Measurements from ENCODE around the gene SPTLC1. TPM values are rescaled to one million over a fixed set of nuclear protein-coding genes. Genes with fewer than 3 reads are reported as not detected.

Gene SPTLC1
- total and polyA plus RNA-seq, 2 of the 8 experiments (the other 6 are each of a cell fraction or from before 2014, with no cell fraction given), result 34.2 to 62.1 TPM

- Histone ChIP-seq H2BK120ac (replicated peaks; ENCODE audit: low read depth, low read length) (no peak overlapping the region), H3K79me2 (ENCODE audit: control insufficient read depth in 1 of 2, insufficient read depth in 2 of 2, low read length in 2 of 2) (no peaks in the 10 kb centered on the region), H3K18ac (ENCODE audit: extremely low read depth, low read length) (no peak overlapping the region), H4K5ac (ENCODE audit: insufficient read length, low read depth, low read length) (no peak overlapping the region), H3K4me3 (ENCODE audit: extremely low read depth in 1 of 4, insufficient read depth in 2 of 4, low read depth in 3 of 4, low read length in 4 of 4) (no peak overlapping the region), H3K4ac (replicated peaks; ENCODE audit: insufficient read length, low read depth, low read length) (no peak overlapping the region), H2AFZ (ENCODE audit: low read length) (no peak overlapping the region), H3K9ac (replicated peaks in 1 of 4; ENCODE audit: extremely low read depth in 1 of 4, low read depth in 3 of 4, low read length in 3 of 4) (no peak overlapping the region), H2BK15ac (ENCODE audit: low read length) (no peak overlapping the region), H3K79me1 (ENCODE audit: low read depth, low read length) (no peaks in the 10 kb centered on the region), H2BK12ac (ENCODE audit: low read depth, low read length) (no peak overlapping the region), H2AK5ac (ENCODE audit: low read depth, low read length) (no peak overlapping the region), H3K36me3 (ENCODE audit: control insufficient read depth in 2 of 4, insufficient read depth in 4 of 4, low read length in 3 of 4) (peaks cover 5 to 42% (median 20%) of the 10 kb centered on the region in 4 experiments; a peak in 5 of 8 replicates), H3K27me3 (replicated peaks in 1 of 4; ENCODE audit: control insufficient read depth in 3 of 4, extremely low read depth in 1 of 4, insufficient read depth in 3 of 4, low read length in 3 of 4) (no peaks in the 10 kb centered on the region), H3K27ac (ENCODE audit: low read depth, low read length) (no peak overlapping the region), H2BK5ac (ENCODE audit: low read depth, low read length) (no peak overlapping the region), H3K23ac (ENCODE audit: insufficient read length) (no peak overlapping the region), H3K4me2 (ENCODE audit: insufficient read depth in 1 of 2, low read depth in 2 of 2, low read length in 2 of 2) (no peak overlapping the region), H4K91ac (replicated peaks; ENCODE audit: insufficient read length, low read length) (no peak overlapping the region), H4K8ac (ENCODE audit: extremely low read depth, insufficient read depth, low read length) (no peak overlapping the region), H3K56ac (replicated peaks; ENCODE audit: insufficient read length, low read depth, low read length) (no peak overlapping the region), H3K23me2 (ENCODE audit: low read depth, low read length) (no peaks in the 10 kb centered on the region), H3K4me1 (replicated peaks in 1 of 4; ENCODE audit: control insufficient read depth in 3 of 4, insufficient read depth in 4 of 4, low read length in 3 of 4) (no peaks in the 10 kb centered on the region), H3K9me3 (ENCODE audit: insufficient read depth in 2 of 2, low read depth in 1 of 2, low read length in 1 of 2) (no peaks in the 10 kb centered on the region), H3K14ac (ENCODE audit: insufficient read length) (no peak overlapping the region), H2BK20ac (ENCODE audit: low read length) (no peak overlapping the region), H4K20me1 (replicated peaks in 1 of 2; ENCODE audit: control insufficient read depth in 1 of 2, insufficient read depth in 2 of 2, low read length in 2 of 2) (peaks cover 0 to 5% of the 10 kb centered on the region in 2 experiments)
- ChIA-PET POLR2A (ENCODE audit: partially characterized antibody) (no interaction called here), CTCF (ENCODE audit: partially characterized antibody) (interaction anchor here (0.6 to 1.6 kb wide), 3 partner anchors 17 to 276 kb away, joined by 3 to 6 read pairs (median 3); no protein-coding TSS in a partner anchor)
- no peak for FAIRE-seq
- no peak for DNase-seq (ENCODE audit: low read depth in 1 of 2, low spot score in 2 of 2)
- WGBS, 2 experiments (ENCODE audit: extremely low coverage in 1 of 2, insufficient coverage in 1 of 2, insufficient read length in 1 of 2, insufficient replicate concordance in 2 of 2, low coverage in 1 of 2, low lambda C conversion rate in 2 of 2, missing lambda C conversion rate in 1 of 2), result 92% methylated on average over 5 of the region's 5 CpGs; no CpG with 5 or more reads in 1 of the 2 experiments
- no peak for TF ChIP-seq ASH2L (IDR thresholded peaks at IDR 0.05; ENCODE audit: low read length)
- TF ChIP-seq MAX (IDR thresholded peaks at IDR 0.05), result no peak
- no peak for TF ChIP-seq YY1 (IDR thresholded peaks at IDR 0.05; ENCODE audit: low read depth, low read length)
- TF ChIP-seq BRCA1 (IDR thresholded peaks at IDR 0.05; ENCODE audit: low read depth, low read length), result no peak
- no peak for TF ChIP-seq KDM4A (IDR thresholded peaks at IDR 0.05; ENCODE audit: low read depth, low read length, severe bottlenecking)
- TF ChIP-seq GTF2F1 (IDR thresholded peaks at IDR 0.05; ENCODE audit: borderline replicate concordance, low read depth, low read length), result no peak
- TF ChIP-seq NANOG (IDR thresholded peaks at IDR 0.05; ENCODE audit: insufficient read depth, low read depth, low read length, poor library complexity, severe bottlenecking), result no peak
- TF ChIP-seq EP300 (IDR thresholded peaks at IDR 0.05; ENCODE audit: borderline replicate concordance in 1 of 2, low read depth in 2 of 2, low read length in 2 of 2), result no peak
- TF ChIP-seq RFX5 (IDR thresholded peaks at IDR 0.05; ENCODE audit: borderline replicate concordance, low read depth, low read length), result no peak
- TF ChIP-seq RNF2 (IDR thresholded peaks at IDR 0.05; ENCODE audit: borderline replicate concordance, low read depth, low read length, missing control alignments, poor library complexity, severe bottlenecking), result no peak
- TF ChIP-seq ATF2 (IDR thresholded peaks at IDR 0.05; ENCODE audit: low read length), result no peak
Measured at GRCh38 chr9:92033991-92034390, 81.2 kb downstream of the SPTLC1 start.
